Stomach (tissue), 9 donors: Measurements from ENCODE around the gene RAB1A. TPM values are rescaled to one million over a fixed set of nuclear protein-coding genes. Genes with fewer than 3 reads are reported as not detected.
A peak's percentile ranks its signal among the peaks of the same experiment; 100 is the strongest.

Experiments used
- DNase-seq, 2 donors: peaks; one replicate each; pipeline versions ENCODE4 v3.0.0 to v3.0.0-alpha.2; 2013 to 2019
- H3K27ac ChIP-seq, 5 donors: fragments of 200-600 bp in 4 of 5; sonication (generic) in 4 of 5; one replicate each; pipeline ENCODE4 v1.5.1; 2013 to 2019; ENCODE audit warnings: mild to moderate bottlenecking in 1 of 5, moderate library complexity in 1 of 5
- H3K27me3 ChIP-seq, 3 donors: fragments of 200-600 bp; sonication (generic); one replicate each; pipeline ENCODE4 v1.5.1; 2017 to 2019; ENCODE audit warnings: mixed run types in 1 of 3
- H3K36me3 ChIP-seq, 4 donors: fragments of 200-600 bp; sonication (generic); 1 replicate in 3 of 4; 2 replicates in 1 of 4; pipeline ENCODE4 v1.5.1; 2016 to 2019
- H3K4me1 ChIP-seq, 4 donors: fragments of 200-600 bp; sonication (generic); one replicate each; pipeline ENCODE4 v1.5.1; 2016 to 2019
- H3K4me3 ChIP-seq, 4 donors: fragments of 200-600 bp; sonication (generic) in 3 of 4; one replicate each; pipeline ENCODE4 v1.5.1; 2016 to 2019; ENCODE audit warnings: mild to moderate bottlenecking in 1 of 4
- H3K9me3 ChIP-seq, 4 donors: fragments of 200-600 bp; sonication (generic); one replicate each; pipeline ENCODE4 v1.5.1; 2016 to 2019
- EP300 ChIP-seq: sonication (generic); formaldehyde crosslinking; IDR thresholded peaks from one replicate; pipeline ENCODE4 v1.6.1; 2017; ENCODE audit warnings: antibody characterized with exemption
- POLR2A ChIP-seq, 4 donors: fragments of 450-650 bp; IDR thresholded peaks; one replicate each; pipeline ENCODE4 v1.6.1; 2016; ENCODE audit warnings: antibody characterized with exemption in 4 of 4, control low read depth in 2 of 4, mild to moderate bottlenecking in 1 of 4, moderate library complexity in 1 of 4
- POLR2AphosphoS5 ChIP-seq, 3 donors: sonication (generic); formaldehyde crosslinking; IDR thresholded peaks; one replicate each; pipeline ENCODE4 v1.6.1; 2016; ENCODE audit warnings: antibody characterized with exemption in 3 of 3
- whole genome bisulfite sequencing, 5 donors: extraction: QIAGEN DNeasy Blood & Tissue Kit in 3 of 5; methylation state at CpG; one replicate each; pipeline versions ENCODE4 v1.1.5 to v1.1.7; 2013 to 2018; 5-methylcytosine and 5-hydroxymethylcytosine counted together
- intact Hi-C: fragments of 100-400 bp; cut with DNase I; formaldehyde crosslinking; loops from one replicate; pipeline ENCODE4 v1.15.1; 2023; ENCODE audit warnings: low total_unique reads
- polyA plus RNA-seq, 3 donors: library from polyadenylated mRNA; stranded (reverse); fragments of 200-250 nt; gene quantifications; one replicate each; pipeline ENCODE4 v1.2.3, GENCODE V29; 2013
- total RNA-seq, 5 donors: library from RNA; depleted of rRNA; stranded (reverse); fragments of >200 nt; gene quantifications; one replicate each; pipeline versions ENCODE4 v1.1.0 to v1.2.3, GENCODE V29; 2014 to 2016
- TF ChIP-seq, protein P1 (sequence below), 7 experiments: fragments of 450-650 bp in 4 of 7; fragments of 200-600 bp in 3 of 7; sonication (generic) in 3 of 7; IDR thresholded peaks; one replicate each; pipeline ENCODE4 v1.5.1; 2016 to 2019; ENCODE audit warnings: antibody characterized with exemption in 7 of 7, control low read depth in 2 of 7, mild to moderate bottlenecking in 1 of 7
- donor health status: healthy with polysubstance abuse.
- donor health status: Bipolar disorder and iron deficiency.
- donor health status: healthy.

The RAB1A gene
- total and polyA plus RNA-seq, 8 donors, result 58.2 to 160 (median 88.1) TPM

DNA sequence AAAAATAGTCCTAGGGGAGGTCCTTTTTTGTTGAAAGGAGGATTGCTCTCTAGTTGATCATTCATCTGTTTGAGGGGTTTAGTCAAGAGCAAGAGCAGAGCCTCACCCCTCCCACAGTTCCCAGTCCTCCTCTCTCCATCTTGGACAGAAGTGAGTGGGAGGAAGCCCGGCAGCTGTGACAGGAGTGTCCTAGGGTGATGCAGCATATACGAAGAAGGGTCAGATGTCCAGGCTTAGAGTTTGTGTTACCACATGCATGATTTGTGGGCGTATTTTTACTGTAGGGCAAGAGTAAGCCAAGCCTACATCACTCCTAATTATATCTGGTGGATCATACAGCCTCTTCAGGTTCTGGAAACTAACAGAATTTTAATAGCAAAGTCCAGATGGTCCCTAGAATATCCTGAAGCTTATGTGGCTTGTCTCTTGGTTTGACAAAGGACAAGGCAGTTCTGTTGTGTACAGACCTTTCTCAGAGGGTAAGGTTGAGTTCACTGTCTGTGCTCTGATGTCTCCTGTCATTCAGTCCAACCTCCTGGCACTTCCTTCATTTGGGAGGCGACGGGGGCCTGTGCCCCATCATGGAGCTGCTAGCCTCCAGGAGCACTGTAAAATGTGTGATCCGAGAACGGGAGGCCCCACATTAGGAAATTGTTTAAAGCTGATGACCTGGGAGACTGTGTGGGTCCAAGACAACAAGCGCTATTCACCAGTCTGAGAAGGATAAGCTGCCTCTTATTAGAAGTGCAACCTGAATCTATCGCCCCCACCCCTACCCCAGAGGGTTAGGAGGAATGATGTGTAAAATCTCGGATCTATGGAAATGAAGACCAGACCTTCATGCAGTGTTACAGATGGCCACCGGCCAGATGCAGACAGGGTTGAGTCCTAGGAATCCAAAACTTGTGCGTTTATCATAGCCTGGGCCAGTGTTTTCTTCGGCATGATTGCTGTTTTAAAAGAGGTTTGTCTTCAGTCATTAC is 66.8 kb downstream of the RAB1A start:
- WGBS, 5 donors, result 57 to 77% (median 70%) methylated on average over 13 of the region's 13 CpGs
- H3K4me3 ChIP-seq, result no peak overlapping the region
- H3K36me3 ChIP-seq, result no peaks in the 10 kb centered on the region
- no peaks in the 10 kb centered on the region for H3K9me3 ChIP-seq
- peaks cover 46 to 95% (median 80%) of the 10 kb centered on the region in 4 donors for H3K4me1 ChIP-seq
- DNase-seq, result no peak
- peak overlapping the region in 3 of 5 donors; percentile 48 to 92 (median 78) for H3K27ac ChIP-seq
- no peak for TF ChIP-seq POLR2A (IDR thresholded peaks at IDR 0.05)
- TF ChIP-seq, protein P1, sequence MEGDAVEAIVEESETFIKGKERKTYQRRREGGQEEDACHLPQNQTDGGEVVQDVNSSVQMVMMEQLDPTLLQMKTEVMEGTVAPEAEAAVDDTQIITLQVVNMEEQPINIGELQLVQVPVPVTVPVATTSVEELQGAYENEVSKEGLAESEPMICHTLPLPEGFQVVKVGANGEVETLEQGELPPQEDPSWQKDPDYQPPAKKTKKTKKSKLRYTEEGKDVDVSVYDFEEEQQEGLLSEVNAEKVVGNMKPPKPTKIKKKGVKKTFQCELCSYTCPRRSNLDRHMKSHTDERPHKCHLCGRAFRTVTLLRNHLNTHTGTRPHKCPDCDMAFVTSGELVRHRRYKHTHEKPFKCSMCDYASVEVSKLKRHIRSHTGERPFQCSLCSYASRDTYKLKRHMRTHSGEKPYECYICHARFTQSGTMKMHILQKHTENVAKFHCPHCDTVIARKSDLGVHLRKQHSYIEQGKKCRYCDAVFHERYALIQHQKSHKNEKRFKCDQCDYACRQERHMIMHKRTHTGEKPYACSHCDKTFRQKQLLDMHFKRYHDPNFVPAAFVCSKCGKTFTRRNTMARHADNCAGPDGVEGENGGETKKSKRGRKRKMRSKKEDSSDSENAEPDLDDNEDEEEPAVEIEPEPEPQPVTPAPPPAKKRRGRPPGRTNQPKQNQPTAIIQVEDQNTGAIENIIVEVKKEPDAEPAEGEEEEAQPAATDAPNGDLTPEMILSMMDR (IDR thresholded peaks at IDR 0.05), result no peak
- TF ChIP-seq EP300, result no peak
- TF ChIP-seq POLR2AphosphoS5 (IDR thresholded peaks at IDR 0.05), result no peak
- no peaks in the 10 kb centered on the region for H3K27me3 ChIP-seq
- intact Hi-C loops, result no loop called here

DNA sequence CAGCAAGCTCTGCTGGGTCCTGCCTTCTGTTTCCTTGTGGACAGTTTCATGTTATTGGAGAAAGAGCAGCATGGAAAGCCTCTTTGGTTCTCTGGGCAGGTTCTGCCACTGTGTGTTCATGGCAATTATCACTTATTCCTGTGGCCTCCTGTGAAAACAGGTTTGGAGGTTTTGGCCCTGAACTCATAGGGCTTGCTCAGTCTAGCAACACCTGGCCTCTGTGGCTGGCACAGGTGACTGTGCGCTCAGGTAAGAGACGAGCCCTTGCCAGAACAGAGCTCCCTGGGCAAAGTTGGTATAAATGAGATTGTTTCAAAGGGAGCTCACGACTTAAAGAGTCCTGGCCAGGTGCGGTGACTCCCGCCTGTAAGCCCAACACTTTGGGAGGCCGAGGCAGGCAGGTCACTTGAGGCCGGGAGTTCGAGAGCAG is 68.0 kb downstream of the RAB1A start:
- DNase-seq, result peak in 1 of 2 donors; percentile 83
- intact Hi-C loops, result no loop called here
- Histone ChIP-seq H3K27me3 (no peaks in the 10 kb centered on the region), H3K4me3 (no peak overlapping the region), H3K4me1 (peaks cover 53 to 95% (median 82%) of the 10 kb centered on the region in 4 donors), H3K27ac (peak overlapping the region; percentile 74 to 96 (median 85)), H3K36me3 (no peaks in the 10 kb centered on the region), H3K9me3 (no peaks in the 10 kb centered on the region)
- TF ChIP-seq POLR2AphosphoS5 (IDR thresholded peaks at IDR 0.05) (peak in 2 of 3 donors; percentile 39 to 41), POLR2A (IDR thresholded peaks at IDR 0.05) (no peak)
- 35 to 72% (median 48%) methylated on average over 8 of the region's 8 CpGs for WGBS, 5 donors

DNA sequence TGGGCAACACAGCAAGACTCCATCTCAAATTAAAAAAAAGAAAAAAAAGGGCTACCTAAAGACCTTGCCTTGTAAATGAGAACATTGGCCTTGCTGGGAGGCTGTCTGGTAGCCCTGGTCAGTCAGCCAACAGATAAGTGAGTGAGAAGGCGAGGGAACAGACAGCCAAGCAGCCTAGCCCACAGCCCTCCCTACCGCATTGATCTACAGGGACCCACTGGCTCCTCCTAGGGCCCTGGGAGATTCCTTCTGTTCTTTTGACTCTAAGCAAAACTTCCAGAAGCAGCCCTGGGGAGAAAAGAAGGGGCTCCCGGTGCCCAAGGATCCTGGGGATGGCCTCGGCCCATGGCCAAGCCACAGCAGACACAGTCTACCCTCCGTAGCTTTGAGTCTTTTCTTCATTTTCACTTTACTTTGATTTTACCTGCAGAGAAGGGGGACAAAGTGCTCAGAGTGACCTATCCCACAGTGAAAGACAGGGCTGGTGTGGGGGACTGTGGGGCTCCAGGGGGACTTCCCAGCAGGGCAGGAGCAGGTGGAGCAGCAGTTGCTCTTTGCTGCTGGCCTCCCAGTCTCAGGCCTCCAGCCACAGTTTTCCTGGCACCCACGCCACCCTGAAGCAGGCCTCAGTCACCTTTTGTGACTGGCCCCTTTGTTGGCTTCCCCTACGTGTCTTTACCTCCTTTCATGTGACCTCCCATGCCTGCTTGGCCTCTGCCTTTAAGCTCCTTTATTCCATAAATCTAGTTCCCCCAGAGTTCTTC is 68.6 kb downstream of the RAB1A start:
- peak in 1 of 2 donors; percentile 43 for DNase-seq
- Histone ChIP-seq H3K4me1 (peaks cover 53 to 95% (median 82%) of the 10 kb centered on the region in 4 donors), H3K27me3 (no peaks in the 10 kb centered on the region), H3K4me3 (no peak overlapping the region), H3K9me3 (no peaks in the 10 kb centered on the region), H3K27ac (peak overlapping the region; percentile 74 to 96 (median 85)), H3K36me3 (no peaks in the 10 kb centered on the region)
- TF ChIP-seq POLR2AphosphoS5 (IDR thresholded peaks at IDR 0.05), result no peak
- TF ChIP-seq POLR2A (IDR thresholded peaks at IDR 0.05), result no peak
- TF ChIP-seq, protein P1 (IDR thresholded peaks at IDR 0.05), result no peak
- TF ChIP-seq EP300, result no peak
- intact Hi-C loops, result no loop called here
- WGBS, 5 donors, result 46 to 69% (median 52%) methylated on average over 7 of the region's 7 CpGs

DNA sequence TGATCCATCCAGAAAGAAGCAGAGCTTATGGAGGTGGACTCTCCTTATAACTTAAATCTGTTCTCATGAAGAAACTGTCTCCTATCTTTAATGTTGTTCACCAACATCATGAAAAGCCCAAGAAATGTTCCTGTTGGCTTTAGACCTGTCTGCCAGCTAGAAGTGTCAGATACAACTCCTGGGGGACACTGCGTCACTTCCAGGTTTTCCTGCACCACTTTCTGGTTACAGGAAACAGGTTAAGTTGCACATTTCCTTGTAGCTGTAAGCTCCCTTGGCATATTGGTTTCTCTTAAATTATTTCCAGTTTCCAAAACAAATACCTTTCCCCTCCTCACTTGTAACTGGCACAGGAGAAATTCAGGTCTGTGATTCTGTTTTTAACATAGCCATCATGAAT is 70.8 kb downstream of the RAB1A start:
- TF ChIP-seq POLR2A (IDR thresholded peaks at IDR 0.05) (no peak), POLR2AphosphoS5 (IDR thresholded peaks at IDR 0.05) (peak in 2 of 3 donors; percentile 34 to 37)
- H3K27ac ChIP-seq, result peak overlapping the region in 4 of 5 donors; percentile 78 to 96 (median 89)
- DNase-seq, result peak in 1 of 2 donors; percentile 60
- WGBS, 5 donors, result 47 to 74% (median 65%) methylated on average over 1 of the region's 1 CpG
- no peaks in the 10 kb centered on the region for H3K36me3 ChIP-seq
- no peak overlapping the region for H3K4me3 ChIP-seq
- intact Hi-C loops, result no loop called here
- no peaks in the 10 kb centered on the region for H3K9me3 ChIP-seq
- H3K27me3 ChIP-seq, result no peaks in the 10 kb centered on the region
- peaks cover 34 to 85% (median 81%) of the 10 kb centered on the region in 4 donors for H3K4me1 ChIP-seq
